Thyroid gland (tissue), 4 donors: ENCODE results near the gene TP53BP2. TPM values are rescaled to one million over a fixed set of nuclear protein-coding genes. Genes with fewer than 3 reads are reported as not detected.
"Not testable (repeated sequence)": the region's sequence is repeated elsewhere in the genome, so short reads cannot be mapped to it uniquely, and the experiment has no call there.

Experiments used
- DNase-seq, 2 donors: peaks; one replicate each; pipeline ENCODE4 v3.0.0-alpha.2; 2019
- H3K27ac ChIP-seq, 3 donors: fragments of 200-600 bp; sonication (generic); 1 replicate in 2 of 3; 2 replicates in 1 of 3; pipeline ENCODE4 v1.5.1; 2016 to 2019; ENCODE audit warnings: mild to moderate bottlenecking in 1 of 3, moderate library complexity in 1 of 3
- H3K27me3 ChIP-seq: fragments of 200-600 bp; sonication (generic); one replicate; pipeline ENCODE4 v1.5.1; 2019
- H3K36me3 ChIP-seq, 2 donors: fragments of 200-600 bp; sonication (generic); one replicate each; pipeline ENCODE4 v1.5.1; 2016 to 2019
- H3K4me1 ChIP-seq, 2 donors: fragments of 200-600 bp; sonication (generic); one replicate each; pipeline ENCODE4 v1.5.1; 2017 to 2019
- H3K4me3 ChIP-seq, 3 donors: fragments of 200-600 bp; sonication (generic); replicated peaks in 1 of 3; 1 replicate in 2 of 3; 2 replicates in 1 of 3; pipeline ENCODE4 v1.5.1; 2016; ENCODE audit warnings: mild to moderate bottlenecking in 1 of 3
- H3K9me3 ChIP-seq: fragments of 200-600 bp; sonication (generic); one replicate; pipeline ENCODE4 v1.5.1; 2017
- CTCF ChIP-seq, 6 experiments: fragments of 200-600 bp in 3 of 6; fragments of 450-650 bp in 3 of 6; sonication (generic) in 3 of 6; IDR thresholded peaks; one replicate each; pipeline ENCODE4 v1.5.1; 2016 to 2019; ENCODE audit warnings: antibody characterized with exemption in 6 of 6, mild to moderate bottlenecking in 2 of 6, inconsistent platforms in 1 of 6, moderate library complexity in 1 of 6
- POLR2A ChIP-seq, 2 donors: fragments of 450-650 bp; IDR thresholded peaks; one replicate each; pipeline ENCODE4 v1.6.1; 2017; ENCODE audit warnings: antibody characterized with exemption in 2 of 2, mild to moderate bottlenecking in 2 of 2, moderate library complexity in 1 of 2
- WGBS, 2 donors: methylation state at CpG; one replicate each; pipeline ENCODE4 v1.1.5; 2017; 5-methylcytosine and 5-hydroxymethylcytosine counted together
- intact Hi-C: fragments of 100-400 bp; cut with DNase I; formaldehyde crosslinking; loops from one replicate; pipeline ENCODE4 v1.15.1; 2023
- total RNA-seq, 4 donors: library from RNA; depleted of rRNA; stranded (reverse); fragments of >200 nt; gene quantifications; one replicate each; pipeline ENCODE4 v1.2.3, GENCODE V29; 2016

The TP53BP2 gene
- total RNA-seq, 4 donors from 2014 or later: 58.2 to 98.0 (median 76.1) TPM

GRCh38 chr1:223870617-223871574 lies 25.1 kb upstream of the TP53BP2 start:
- H3K4me3 ChIP-seq: no peak overlapping the region
- no peaks in the 10 kb centered on the region for H3K9me3 ChIP-seq
- WGBS, 2 donors: 56 to 66% methylated on average over 8 to 11 of the region's 14 CpGs
- no peaks in the 10 kb centered on the region for H3K36me3 ChIP-seq
- intact Hi-C loops: no loop called here
- no peaks in the 10 kb centered on the region for H3K4me1 ChIP-seq
- TF ChIP-seq CTCF (IDR thresholded peaks at IDR 0.05) (no peak), POLR2A (IDR thresholded peaks at IDR 0.05) (no peak)
- peak; percentile 14 to 16 for DNase-seq
- no peak overlapping the region for H3K27ac ChIP-seq
- no peaks in the 10 kb centered on the region for H3K27me3 ChIP-seq

GRCh38 chr1:223864599-223865368 lies 19.0 kb upstream of the TP53BP2 start:
- H3K27ac ChIP-seq, DNase-seq, intact Hi-C loops, H3K9me3 ChIP-seq, H3K27me3 ChIP-seq, H3K36me3 ChIP-seq, H3K4me1 ChIP-seq, H3K4me3 ChIP-seq: not testable (repeated sequence)
- WGBS, 2 donors: 95 to 99% methylated on average over 18 to 19 of the region's 19 CpGs

- no peaks in the 10 kb centered on the region for H3K36me3 ChIP-seq
- no peaks in the 10 kb centered on the region for H3K9me3 ChIP-seq
- no peak overlapping the region for H3K4me3 ChIP-seq
- TF ChIP-seq CTCF (IDR thresholded peaks at IDR 0.05): no peak
- no peak for TF ChIP-seq POLR2A (IDR thresholded peaks at IDR 0.05)
- WGBS, 2 donors: 91 to 94% methylated on average over 13 to 15 of the region's 17 CpGs
- H3K27ac ChIP-seq: no peak overlapping the region
- no peaks in the 10 kb centered on the region for H3K27me3 ChIP-seq
- no peaks in the 10 kb centered on the region for H3K4me1 ChIP-seq
- DNase-seq: no peak
- intact Hi-C loops: no loop called here
Observed at GRCh38 chr1:223864084-223864483, 18.3 kb upstream of the TP53BP2 start.

GRCh38 chr1:223861904-223862303 lies 16.2 kb upstream of the TP53BP2 start:
- TF ChIP-seq CTCF (IDR thresholded peaks at IDR 0.05) (no peak), POLR2A (IDR thresholded peaks at IDR 0.05) (no peak)
- intact Hi-C loops: no loop called here
- Histone ChIP-seq H3K27ac (no peak overlapping the region), H3K36me3 (no peaks in the 10 kb centered on the region), H3K4me3 (no peak overlapping the region), H3K4me1 (no peaks in the 10 kb centered on the region), H3K9me3 (no peaks in the 10 kb centered on the region), H3K27me3 (no peaks in the 10 kb centered on the region)
- 90 to 93% methylated on average over 1 of the region's 1 CpG for WGBS, 2 donors
- DNase-seq: no peak

- 52 to 54% methylated on average over 5 of the region's 5 CpGs for WGBS, 2 donors
- Histone ChIP-seq H3K27me3 (no peaks in the 10 kb centered on the region), H3K36me3 (no peaks in the 10 kb centered on the region), H3K9me3 (no peaks in the 10 kb centered on the region), H3K27ac (no peak overlapping the region), H3K4me3 (no peak overlapping the region), H3K4me1 (no peaks in the 10 kb centered on the region)
- no peak for DNase-seq
- TF ChIP-seq CTCF (IDR thresholded peaks at IDR 0.05) (no peak), POLR2A (IDR thresholded peaks at IDR 0.05) (no peak)
- intact Hi-C loops: no loop called here
Observed at GRCh38 chr1:223860051-223860622, 14.4 kb upstream of the TP53BP2 start.
